Smooth muscle cell (in vitro differentiated cells): ENCODE data around the gene CTSA. TPM values are rescaled to one million over a fixed set of nuclear protein-coding genes. Genes with fewer than 3 reads are reported as not detected.

ENCODE experiments used
- DNase-seq: peaks from one replicate; lab custom pipeline; 2025; ENCODE audit not compliant: unreplicated experiment; lab: John Stamatoyannopoulos, UW
- H2AFZ ChIP-seq: fragments of 200-600 bp; sonication (generic); 2 replicates; pipeline ENCODE4 v1.6.0; 2016; ENCODE audit warnings: antibody characterized with exemption, low read depth, mild to moderate bottlenecking
- H3F3A ChIP-seq: fragments of 200-600 bp; sonication (generic); 2 replicates; pipeline ENCODE4 v1.6.0; 2017; ENCODE audit warnings: antibody characterized with exemption, low read depth
- H3K27ac ChIP-seq: fragments of 200-600 bp; sonication (generic); 2 replicates; pipeline ENCODE4 v1.5.1; 2016; ENCODE audit warnings: low read depth, mild to moderate bottlenecking
- H3K27me3 ChIP-seq: fragments of 200-600 bp; sonication (generic); 2 replicates; pipeline ENCODE4 v1.6.1; 2016; ENCODE audit warnings: low read depth, mild to moderate bottlenecking
- H3K36me3 ChIP-seq: fragments of 200-600 bp; sonication (generic); 2 replicates; pipeline ENCODE4 v1.5.1; 2016; ENCODE audit warnings: low read depth
- H3K4me1 ChIP-seq: fragments of 200-600 bp; sonication (generic); 2 replicates; pipeline ENCODE4 v1.5.1; 2016; ENCODE audit warnings: low read depth
- H3K4me2 ChIP-seq: fragments of 200-600 bp; sonication (generic); 2 replicates; pipeline ENCODE4 v1.6.0; 2016; ENCODE audit warnings: mild to moderate bottlenecking
- H3K4me3 ChIP-seq: fragments of 200-600 bp; sonication (generic); 2 replicates; pipeline ENCODE4 v1.5.1; 2016; ENCODE audit warnings: mild to moderate bottlenecking
- H3K79me2 ChIP-seq: fragments of 200-600 bp; sonication (generic); 2 replicates; pipeline ENCODE4 v1.6.0; 2016; ENCODE audit warnings: low read depth, mild to moderate bottlenecking
- H3K9ac ChIP-seq: fragments of 200-600 bp; sonication (generic); 2 replicates; pipeline ENCODE4 v1.6.0; 2016; ENCODE audit warnings: low read depth
- H3K9me3 ChIP-seq: fragments of 200-600 bp; sonication (generic); replicated peaks from 2 replicates; pipeline ENCODE4 v1.5.1; 2016; ENCODE audit warnings: low read depth
- H4K20me1 ChIP-seq: fragments of 200-600 bp; sonication (generic); 2 replicates; pipeline ENCODE4 v1.6.0; 2016; ENCODE audit warnings: low read depth
- WGBS: methylation state at CpG from one replicate; pipeline ENCODE4 v1.1.7; 2016; ENCODE audit warnings: low lambda C conversion rate; 5-methylcytosine and 5-hydroxymethylcytosine counted together
- polyA plus RNA-seq: library from polyadenylated mRNA; unstranded; fragments of >200 nt; fragmentation: Nextera tagmentation; extraction: Ambion mirVana; gene quantifications from 2 replicates; pipeline ENCODE4 v1.2.1, GENCODE V29; 2016
- total RNA-seq: library from RNA; depleted of rRNA; stranded (reverse); fragments of >200 nt; gene quantifications from 2 replicates; pipeline ENCODE4 v1.2.3, GENCODE V29; 2014
- TF ChIP-seq, protein P1 (sequence below): fragments of 200-600 bp; sonication (generic); IDR thresholded peaks from 2 replicates; pipeline ENCODE4 v1.5.1; 2017; ENCODE audit warnings: borderline replicate concordance, mild to moderate bottlenecking, antibody characterized with exemption; ENCODE audit not compliant: insufficient read depth, poor library complexity, severe bottlenecking

Gene CTSA
- total and polyA plus RNA-seq, 2 experiments from 2014 or later, result 74.8 to 132 TPM

DNA sequence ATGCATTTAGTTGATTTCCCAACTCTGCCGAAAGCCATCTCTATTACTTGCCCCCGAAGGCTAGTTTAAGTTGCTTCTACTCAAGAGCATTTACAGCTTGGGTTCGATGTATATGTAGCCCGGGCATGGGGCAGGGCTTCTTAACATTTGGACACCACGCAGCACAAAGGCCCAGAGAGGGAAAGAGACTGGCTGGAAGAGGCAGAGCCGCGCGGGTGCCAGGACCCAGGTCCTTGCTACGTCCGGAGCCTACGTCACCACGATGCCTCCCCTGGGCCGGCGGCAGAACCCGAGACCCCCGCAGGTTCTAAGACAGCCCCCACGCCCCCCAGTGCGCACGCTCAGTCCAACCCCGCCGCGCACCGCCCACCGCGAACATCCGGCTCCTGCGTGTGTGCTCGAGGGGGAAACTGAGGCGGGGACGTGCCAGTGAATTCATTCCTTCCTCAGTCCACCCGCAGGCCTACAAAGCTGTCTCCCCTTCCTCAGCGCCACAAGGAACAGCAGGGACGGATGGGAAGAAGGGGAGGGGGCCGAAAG, 43.0 kb downstream of the CTSA start:
- no peak for DNase-seq
- TF ChIP-seq, protein P1, sequence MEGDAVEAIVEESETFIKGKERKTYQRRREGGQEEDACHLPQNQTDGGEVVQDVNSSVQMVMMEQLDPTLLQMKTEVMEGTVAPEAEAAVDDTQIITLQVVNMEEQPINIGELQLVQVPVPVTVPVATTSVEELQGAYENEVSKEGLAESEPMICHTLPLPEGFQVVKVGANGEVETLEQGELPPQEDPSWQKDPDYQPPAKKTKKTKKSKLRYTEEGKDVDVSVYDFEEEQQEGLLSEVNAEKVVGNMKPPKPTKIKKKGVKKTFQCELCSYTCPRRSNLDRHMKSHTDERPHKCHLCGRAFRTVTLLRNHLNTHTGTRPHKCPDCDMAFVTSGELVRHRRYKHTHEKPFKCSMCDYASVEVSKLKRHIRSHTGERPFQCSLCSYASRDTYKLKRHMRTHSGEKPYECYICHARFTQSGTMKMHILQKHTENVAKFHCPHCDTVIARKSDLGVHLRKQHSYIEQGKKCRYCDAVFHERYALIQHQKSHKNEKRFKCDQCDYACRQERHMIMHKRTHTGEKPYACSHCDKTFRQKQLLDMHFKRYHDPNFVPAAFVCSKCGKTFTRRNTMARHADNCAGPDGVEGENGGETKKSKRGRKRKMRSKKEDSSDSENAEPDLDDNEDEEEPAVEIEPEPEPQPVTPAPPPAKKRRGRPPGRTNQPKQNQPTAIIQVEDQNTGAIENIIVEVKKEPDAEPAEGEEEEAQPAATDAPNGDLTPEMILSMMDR, result no peak

DNA sequence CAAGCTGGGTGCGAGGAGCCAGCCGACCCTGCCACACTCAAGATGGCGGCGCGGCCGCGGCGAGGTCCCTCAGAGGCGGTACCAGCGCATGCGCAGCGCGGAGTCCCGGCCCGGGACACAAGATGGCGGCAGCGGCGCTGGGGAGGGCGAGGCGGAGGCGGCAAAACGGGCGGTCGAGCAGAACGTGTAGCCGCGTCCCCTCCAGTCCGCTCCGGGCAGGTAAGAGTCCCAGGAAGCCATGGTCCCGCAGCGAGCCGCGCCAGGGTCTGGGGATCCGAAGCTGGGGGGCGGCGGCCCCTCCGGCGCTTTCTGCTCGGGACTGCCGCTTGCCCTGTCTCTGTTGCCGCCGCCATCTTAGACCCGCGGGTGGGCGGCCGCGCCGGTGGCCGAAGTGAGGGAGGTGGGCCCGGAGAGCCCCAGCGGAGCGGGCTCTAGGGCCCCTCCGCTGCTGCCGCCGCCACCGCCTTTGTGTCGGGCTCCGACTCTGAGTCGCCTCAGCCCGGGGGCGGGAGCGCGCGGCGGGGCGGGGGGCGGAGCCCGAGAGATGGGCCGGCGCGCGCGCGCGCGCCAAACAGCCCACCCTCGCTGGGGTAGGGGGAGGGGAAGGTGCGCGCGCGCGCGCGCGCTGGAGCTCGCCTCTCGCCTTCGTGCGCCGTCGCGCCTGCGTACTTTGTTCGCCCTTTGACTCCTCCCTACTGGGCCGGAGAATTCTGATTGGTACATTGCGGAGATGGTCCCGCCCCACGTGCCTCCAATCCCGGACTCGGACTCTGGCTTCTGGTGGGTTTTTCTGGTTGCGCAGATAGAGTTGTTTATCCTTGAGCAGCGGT, 43.7 kb downstream of the CTSA start, which contains the start of gene PCIF1:
Gene PCIF1, plus strand, starts transcription at position 98 of the 830 bp plus-strand sequence. CDS start 4,317 bp downstream, outside the sequence.
- H4K20me1 ChIP-seq, result peaks cover 49% of the 10 kb centered on the region
- peak within 1 kb of the TSS; percentile 100 for H3K9ac ChIP-seq
- H3K4me3 ChIP-seq, result peak within 1 kb of the TSS; percentile 94
- H3K27me3 ChIP-seq, result no peaks in the 10 kb centered on the region
- peak; percentile 92 for DNase-seq
- peaks cover 2% of the 10 kb centered on the region for H3K36me3 ChIP-seq
- H3K79me2 ChIP-seq, result peaks cover 35% of the 10 kb centered on the region
- H3K9me3 ChIP-seq, result no peaks in the 10 kb centered on the region
- H2AFZ ChIP-seq, result peak within 1 kb of the TSS; percentile 64
- TF ChIP-seq, protein P1, result no peak
- peaks cover 8% of the 10 kb centered on the region for H3F3A ChIP-seq
- peaks cover 10% of the 10 kb centered on the region for H3K4me1 ChIP-seq
- WGBS, result under 1% methylated on average over 55 of the region's 102 CpGs
- H3K4me2 ChIP-seq, result peak within 1 kb of the TSS; percentile 99
- H3K27ac ChIP-seq, result peak within 1 kb of the TSS; percentile 100

More for the DNA sequence above, 43.0 kb downstream of the CTSA start:
- Histone ChIP-seq H4K20me1 (peaks cover 49% of the 10 kb centered on the region), H3K9ac (peak overlapping the region; percentile 100), H3K4me2 (peak overlapping the region; percentile 99), H3K27me3 (no peaks in the 10 kb centered on the region), H3K4me1 (peaks cover 10% of the 10 kb centered on the region), H3K4me3 (peak overlapping the region; percentile 94), H2AFZ (no peak overlapping the region), H3K36me3 (peaks cover 2% of the 10 kb centered on the region), H3K27ac (peak overlapping the region; percentile 100), H3K9me3 (no peaks in the 10 kb centered on the region), H3F3A (peaks cover 9% of the 10 kb centered on the region), H3K79me2 (peaks cover 35% of the 10 kb centered on the region)
- 2% methylated on average over 34 of the region's 34 CpGs for WGBS

DNA sequence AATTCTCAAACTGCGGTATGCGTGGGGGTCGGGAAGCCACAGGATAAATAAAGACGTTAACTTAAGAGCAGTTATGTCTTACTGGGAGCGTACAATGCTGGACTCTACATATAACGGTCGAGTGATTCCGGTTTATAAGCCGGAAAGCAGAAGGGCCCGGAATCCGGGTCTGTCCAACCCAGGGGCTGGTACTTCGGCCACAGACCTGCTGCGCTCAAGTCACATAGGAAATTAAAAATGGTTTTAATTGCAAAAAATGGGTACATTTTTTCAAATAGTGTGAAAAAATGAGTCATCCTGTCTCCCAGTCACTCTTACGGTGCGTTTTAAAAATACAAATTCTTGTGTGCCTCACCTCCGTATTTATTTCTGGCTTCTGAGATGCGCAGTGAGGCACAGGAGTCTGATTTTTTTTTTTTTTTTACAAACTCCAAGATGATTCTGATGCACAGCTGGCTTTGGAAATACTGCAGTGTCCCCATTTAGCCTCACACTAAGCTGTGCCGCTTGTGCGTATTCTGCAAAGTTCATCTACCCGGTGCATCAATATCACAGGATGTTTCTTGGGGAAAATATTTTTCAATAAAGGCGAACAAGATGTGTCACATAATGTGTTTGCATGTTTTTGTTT, 44.4 kb downstream of the CTSA start:
- 15% methylated on average over 21 of the region's 21 CpGs for WGBS
- Histone ChIP-seq H2AFZ (no peak overlapping the region), H3K27ac (peak overlapping the region; percentile 96), H4K20me1 (peaks cover 49% of the 10 kb centered on the region), H3K27me3 (no peaks in the 10 kb centered on the region), H3K4me3 (peak overlapping the region; percentile 94), H3K4me1 (peaks cover 10% of the 10 kb centered on the region), H3F3A (peaks cover under 1% of the 10 kb centered on the region), H3K79me2 (peaks cover 35% of the 10 kb centered on the region), H3K36me3 (peaks cover 2% of the 10 kb centered on the region), H3K4me2 (peak overlapping the region; percentile 89), H3K9ac (peak overlapping the region; percentile 92), H3K9me3 (no peaks in the 10 kb centered on the region)
- no peak for DNase-seq
- TF ChIP-seq, protein P1, result no peak
